GM21786 (cell line): Measurements from ENCODE around the gene PLCB3.

Experiments
- ATAC-seq: cut with Tn5 transposase; IDR thresholded peaks from one replicate; pipeline ENCODE4 v1.9.1; 2021; ENCODE audit not compliant: unreplicated experiment

The PLCB3 gene

GRCh38 chr11:64249563-64250414, 1.5 kb upstream of the PLCB3 start:
- no peak for ATAC-seq

- no peak for ATAC-seq
Measured at GRCh38 chr11:64250415-64251015, 815 bp upstream of the PLCB3 start.

- ATAC-seq: no peak
Measured at GRCh38 chr11:64251753-64252002, 348 bp downstream of the PLCB3 start.

- ATAC-seq: no peak
Measured at GRCh38 chr11:64252003-64252872, 908 bp downstream of the PLCB3 start.

- ATAC-seq: no peak
Measured at GRCh38 chr11:64253043-64253442, 1.7 kb downstream of the PLCB3 start.

GRCh38 chr11:64253481-64253880, 2.2 kb downstream of the PLCB3 start:
- no peak for ATAC-seq

- no peak for ATAC-seq
Measured at GRCh38 chr11:64254326-64254725, 3.0 kb downstream of the PLCB3 start.

GRCh38 chr11:64255135-64256128, 4.1 kb downstream of the PLCB3 start:
- ATAC-seq: no peak

GRCh38 chr11:64256300-64256699, 5.0 kb downstream of the PLCB3 start:
- ATAC-seq: no peak

GRCh38 chr11:64258356-64258755, 7.0 kb downstream of the PLCB3 start:
- no peak for ATAC-seq

- no peak for ATAC-seq
Measured at GRCh38 chr11:64258946-64259532, 7.7 kb downstream of the PLCB3 start.

GRCh38 chr11:64259533-64260067, 8.3 kb downstream of the PLCB3 start:
- no peak for ATAC-seq

- no peak for ATAC-seq
Measured at GRCh38 chr11:64260147-64260708, 8.9 kb downstream of the PLCB3 start.

GRCh38 chr11:64261556-64262080, 10.3 kb downstream of the PLCB3 start:
- no peak for ATAC-seq

GRCh38 chr11:64262271-64263002, 11.1 kb downstream of the PLCB3 start:
- no peak for ATAC-seq

- no peak for ATAC-seq
Measured at GRCh38 chr11:64263021-64263946, 12.0 kb downstream of the PLCB3 start.

- ATAC-seq: no peak
Measured at GRCh38 chr11:64263947-64264317, 12.6 kb downstream of the PLCB3 start.

- ATAC-seq: no peak
Measured at GRCh38 chr11:64264371-64264852, 13.1 kb downstream of the PLCB3 start.
